Transverse colon (tissue), 4 donors: ENCODE results near the gene ZNF891. TPM values are rescaled to one million over a fixed set of nuclear protein-coding genes. Genes with fewer than 3 reads are reported as not detected.

ENCODE experiments used
- DNase-seq: peaks from one replicate; pipeline ENCODE4 v3.0.0-alpha.2; 2019
- H3K27ac ChIP-seq, 4 donors: fragments of 200-600 bp; sonication (generic); 2 replicates each; pipeline ENCODE4 v1.5.1; 2016 to 2018; ENCODE audit warnings: inconsistent platforms in 4 of 4
- H3K27me3 ChIP-seq: fragments of 200-600 bp; sonication (generic); 2 replicates; pipeline ENCODE4 v1.5.1; 2017; ENCODE audit warnings: inconsistent platforms
- H3K36me3 ChIP-seq, 4 donors: fragments of 200-600 bp; sonication (generic); 2 replicates each; pipeline ENCODE4 v1.5.1; 2017 to 2019; ENCODE audit warnings: inconsistent platforms in 4 of 4
- H3K4me1 ChIP-seq, 4 donors: fragments of 200-600 bp; sonication (generic); 2 replicates each; pipeline ENCODE4 v1.5.1; 2017 to 2020; ENCODE audit warnings: inconsistent platforms in 4 of 4
- H3K4me3 ChIP-seq, 4 donors: fragments of 200-600 bp; sonication (generic); 1 replicate in 1 of 4; 2 replicates in 3 of 4; pipeline versions ENCODE4 v1.5.1 to v1.6.1; 2017 to 2019; ENCODE audit warnings: inconsistent platforms in 4 of 4
- H3K9me3 ChIP-seq, 2 donors: fragments of 200-600 bp; sonication (generic); 2 replicates each; pipeline ENCODE4 v1.5.1; 2017 to 2019; ENCODE audit warnings: inconsistent platforms in 2 of 2
- EP300 ChIP-seq: sonication (generic); formaldehyde crosslinking; IDR thresholded peaks from one replicate; pipeline ENCODE4 v1.6.1; 2017; ENCODE audit warnings: antibody characterized with exemption, low read depth
- POLR2A ChIP-seq: fragments of 450-650 bp; IDR thresholded peaks from one replicate; pipeline ENCODE4 v1.6.1; 2016; ENCODE audit warnings: antibody characterized with exemption, mild to moderate bottlenecking, moderate library complexity
- POLR2AphosphoS5 ChIP-seq, 3 donors: sonication (generic); formaldehyde crosslinking; IDR thresholded peaks; one replicate each; pipeline ENCODE4 v1.6.1; 2016; ENCODE audit warnings: antibody characterized with exemption in 3 of 3
- WGBS, 2 donors: methylation state at CpG; one replicate each; pipeline ENCODE4 v1.1.5; 2018; ENCODE audit warnings: low coverage in 1 of 2; 5-methylcytosine and 5-hydroxymethylcytosine counted together
- in situ Hi-C, 4 donors: fragments of 200-750 bp; cut with MboI; loops; one replicate each; pipeline versions ENCODE4 v1.15.0 to v1.15.1; 2017; ENCODE audit warnings: low sequenced_read_pairs in 3 of 4, low pct_ligation_motif_present in 1 of 4, low pct_unique_long_range_greater_than_20kb in 1 of 4
- intact Hi-C: fragments of 100-400 bp; cut with DNase I; formaldehyde crosslinking; loops from one replicate; pipeline ENCODE4 v1.15.1; 2023; ENCODE audit warnings: low total_unique reads
- total RNA-seq, 4 donors: library from RNA; depleted of rRNA; stranded (reverse); fragments of >200 nt; gene quantifications; one replicate each; pipeline ENCODE4 v1.1.0, GENCODE V29; 2016
- TF ChIP-seq, protein P1 (sequence below), 5 experiments: fragments of 200-600 bp in 3 of 5; fragments of 450-650 bp in 2 of 5; sonication (generic) in 3 of 5; IDR thresholded peaks; 1 replicate in 2 of 5; 2 replicates in 3 of 5; pipeline ENCODE4 v1.5.1; 2016 to 2017; ENCODE audit warnings: antibody characterized with exemption in 5 of 5, inconsistent platforms in 3 of 5, mild to moderate bottlenecking in 2 of 5, moderate library complexity in 1 of 5

ZNF891 gene
- total RNA-seq, 4 donors from 2014 or later = 1.4 to 3.8 (median 1.9) TPM

DNA sequence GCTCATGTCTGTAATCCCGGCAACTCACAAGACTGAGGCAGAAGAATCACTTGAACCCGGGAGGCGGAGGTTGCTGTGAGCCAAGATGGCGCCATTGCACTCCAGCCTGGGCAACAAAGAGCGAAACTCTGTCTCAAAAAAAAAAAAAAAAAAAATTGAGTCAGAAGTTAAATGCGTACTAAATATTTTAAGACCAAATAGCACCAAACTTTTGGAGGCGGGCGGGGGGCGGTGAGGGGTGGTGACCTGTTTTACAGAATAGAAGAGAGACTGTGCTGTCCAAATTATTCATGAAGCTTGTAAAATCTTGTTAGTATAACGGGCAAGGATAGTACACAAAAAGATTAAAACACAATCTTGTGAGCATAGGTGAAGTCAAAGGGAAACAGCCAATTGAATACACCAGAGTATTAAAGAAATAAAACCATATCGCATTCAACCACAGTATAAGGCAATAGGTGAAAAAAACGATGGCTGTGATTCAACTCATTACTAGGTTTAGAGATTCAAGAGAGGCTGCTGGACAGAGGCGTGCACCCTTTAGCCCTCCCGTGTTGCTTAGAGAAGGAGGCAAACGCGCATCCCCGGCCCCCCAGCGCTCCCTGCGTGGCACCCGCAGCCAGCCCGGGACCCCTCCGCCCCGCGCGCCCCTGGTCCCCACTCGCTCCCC, 571 bp downstream of the ZNF891 start:
- peak overlapping the region; percentile 93 to 95 (median 94) for H3K27ac ChIP-seq
- peaks cover 59 to 70% of the 10 kb centered on the region in 2 donors for H3K9me3 ChIP-seq
- TF ChIP-seq POLR2A = no peak
- TF ChIP-seq, protein P1, sequence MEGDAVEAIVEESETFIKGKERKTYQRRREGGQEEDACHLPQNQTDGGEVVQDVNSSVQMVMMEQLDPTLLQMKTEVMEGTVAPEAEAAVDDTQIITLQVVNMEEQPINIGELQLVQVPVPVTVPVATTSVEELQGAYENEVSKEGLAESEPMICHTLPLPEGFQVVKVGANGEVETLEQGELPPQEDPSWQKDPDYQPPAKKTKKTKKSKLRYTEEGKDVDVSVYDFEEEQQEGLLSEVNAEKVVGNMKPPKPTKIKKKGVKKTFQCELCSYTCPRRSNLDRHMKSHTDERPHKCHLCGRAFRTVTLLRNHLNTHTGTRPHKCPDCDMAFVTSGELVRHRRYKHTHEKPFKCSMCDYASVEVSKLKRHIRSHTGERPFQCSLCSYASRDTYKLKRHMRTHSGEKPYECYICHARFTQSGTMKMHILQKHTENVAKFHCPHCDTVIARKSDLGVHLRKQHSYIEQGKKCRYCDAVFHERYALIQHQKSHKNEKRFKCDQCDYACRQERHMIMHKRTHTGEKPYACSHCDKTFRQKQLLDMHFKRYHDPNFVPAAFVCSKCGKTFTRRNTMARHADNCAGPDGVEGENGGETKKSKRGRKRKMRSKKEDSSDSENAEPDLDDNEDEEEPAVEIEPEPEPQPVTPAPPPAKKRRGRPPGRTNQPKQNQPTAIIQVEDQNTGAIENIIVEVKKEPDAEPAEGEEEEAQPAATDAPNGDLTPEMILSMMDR (IDR thresholded peaks at IDR 0.05) = no peak
- no peak for TF ChIP-seq POLR2AphosphoS5 (IDR thresholded peaks at IDR 0.05)
- no peak for TF ChIP-seq EP300
- peak overlapping the region; percentile 55 to 94 (median 68) for H3K4me3 ChIP-seq
- DNase-seq = no peak
- peaks cover 0 to 12% (median 4%) of the 10 kb centered on the region in 4 donors for H3K4me1 ChIP-seq
- in situ Hi-C loops = no loop called here
- no peaks in the 10 kb centered on the region for H3K27me3 ChIP-seq
- intact Hi-C loops = loop anchor here (5.0 kb wide), 1 partner anchor 47 kb away; the partner anchor contains the start of gene ZNF140
- WGBS, 2 donors = 24 to 49% methylated on average over 14 to 23 of the region's 26 CpGs
- H3K36me3 ChIP-seq = peaks cover 0 to 53% (median 17%) of the 10 kb centered on the region in 4 donors

DNA sequence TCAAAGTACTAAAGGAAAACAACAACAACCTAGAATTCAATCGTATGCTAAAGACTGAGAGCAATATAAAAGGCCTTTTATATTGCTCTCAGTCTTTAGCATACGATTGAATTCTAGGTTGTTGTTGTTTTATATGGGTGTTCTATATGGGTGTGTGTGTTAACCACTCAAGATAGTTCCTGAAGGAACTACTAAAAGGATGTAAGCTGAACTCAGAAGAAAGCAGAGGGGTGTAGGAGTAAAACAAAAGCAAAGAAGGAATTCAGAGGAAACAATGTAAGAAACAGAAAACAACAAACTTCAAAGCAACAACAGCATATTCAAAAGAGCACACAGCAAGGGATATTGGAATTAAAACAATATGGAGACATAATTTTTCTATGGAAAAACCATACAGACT, 5.4 kb downstream of the ZNF891 start:
- DNase-seq = no peak
- Histone ChIP-seq H3K4me3 (no peak overlapping the region), H3K27me3 (no peaks in the 10 kb centered on the region), H3K27ac (no peak overlapping the region), H3K36me3 (peaks cover 0 to 84% (median 40%) of the 10 kb centered on the region in 4 donors), H3K4me1 (peaks cover 0 to 6% (median 0%) of the 10 kb centered on the region in 4 donors), H3K9me3 (peaks cover 83 to 95% of the 10 kb centered on the region in 2 donors)
- intact Hi-C loops = no loop called here
- 96 to 99% methylated on average over 2 of the region's 2 CpGs for WGBS, 2 donors
- in situ Hi-C loops = no loop called here
- TF ChIP-seq POLR2A (no peak), EP300 (no peak), POLR2AphosphoS5 (IDR thresholded peaks at IDR 0.05) (no peak)
- TF ChIP-seq, protein P1 (IDR thresholded peaks at IDR 0.05) = no peak

DNA sequence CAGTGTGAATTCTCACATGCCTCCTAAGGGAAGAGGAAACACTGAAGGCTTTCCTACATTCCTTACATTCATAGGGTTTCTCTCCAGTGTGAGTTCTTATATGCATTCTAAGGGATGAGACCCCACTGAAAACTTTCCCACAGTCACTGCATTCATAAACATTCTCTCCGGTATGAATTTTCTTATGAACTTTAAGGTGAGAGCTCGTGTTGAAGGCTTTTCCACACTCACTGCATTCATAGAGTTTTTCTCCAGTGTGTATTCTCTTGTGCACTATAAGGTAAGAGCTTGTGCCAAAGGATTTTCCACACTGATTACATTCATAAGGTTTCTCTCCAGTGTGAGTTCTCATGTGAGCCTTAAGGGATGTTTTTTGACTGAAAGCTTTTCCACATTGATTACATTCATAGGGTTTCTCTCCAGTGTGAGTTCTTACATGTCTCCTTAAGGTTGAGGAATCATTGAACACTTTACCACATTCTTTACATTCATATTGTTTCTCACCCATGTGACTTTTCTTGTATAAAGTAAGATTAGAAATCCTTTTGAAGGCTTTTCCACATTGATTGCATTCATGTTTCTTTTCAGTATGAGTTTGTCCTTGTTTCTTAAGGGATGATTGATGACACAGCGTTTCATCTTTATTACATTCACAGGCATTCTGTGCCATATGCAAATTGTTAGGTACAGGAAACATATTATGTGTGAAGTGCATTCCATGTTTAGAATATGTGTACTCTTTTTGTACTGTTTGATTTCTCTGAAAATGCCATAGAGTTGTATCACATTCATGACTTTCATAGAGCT, 9.5 kb downstream of the ZNF891 start:
- Histone ChIP-seq H3K27ac (no peak overlapping the region), H3K36me3 (peaks cover 0 to 82% (median 37%) of the 10 kb centered on the region in 4 donors), H3K4me1 (no peaks in the 10 kb centered on the region), H3K27me3 (no peaks in the 10 kb centered on the region), H3K4me3 (no peak overlapping the region), H3K9me3 (peaks cover 93 to 100% of the 10 kb centered on the region in 2 donors)
- no peak for DNase-seq
- intact Hi-C loops (no loop called here), in situ Hi-C loops (no loop called here)
- TF ChIP-seq POLR2A (no peak), EP300 (no peak), POLR2AphosphoS5 (IDR thresholded peaks at IDR 0.05) (no peak)
- TF ChIP-seq, protein P1 (IDR thresholded peaks at IDR 0.05) = no peak
- WGBS, 2 donors = 89 to 97% methylated on average over 3 of the region's 3 CpGs

DNA sequence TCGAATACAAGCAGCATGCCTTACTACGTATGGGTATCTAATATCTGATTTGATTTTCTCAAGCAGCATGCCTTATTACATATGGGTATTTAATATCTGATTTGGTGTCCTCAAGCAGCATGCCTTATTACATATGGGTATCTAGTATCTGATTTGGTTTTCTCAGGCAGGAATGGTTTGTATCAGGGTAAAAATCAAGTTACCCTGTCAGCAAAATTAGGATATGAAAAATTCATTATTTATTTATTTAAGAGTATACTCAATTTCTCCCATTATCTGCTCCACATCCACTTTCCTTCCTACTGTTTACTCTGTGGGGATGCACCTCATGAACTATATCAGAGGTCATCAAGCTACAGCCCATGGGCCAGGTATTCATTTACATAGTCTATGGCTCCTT, 21.9 kb downstream of the ZNF891 start:
- Histone ChIP-seq H3K27me3 (no peaks in the 10 kb centered on the region), H3K27ac (no peak overlapping the region), H3K4me1 (no peaks in the 10 kb centered on the region), H3K9me3 (peaks cover 98 to 100% of the 10 kb centered on the region in 2 donors), H3K36me3 (peaks cover 2 to 49% (median 30%) of the 10 kb centered on the region in 4 donors), H3K4me3 (no peak overlapping the region)
- WGBS, 2 donors = 95% methylated on average over 2 of the region's 2 CpGs; no CpG with 5 or more reads in 1 of the 2 donors
- TF ChIP-seq EP300 = no peak
- no peak for TF ChIP-seq POLR2A
- TF ChIP-seq, protein P1 (IDR thresholded peaks at IDR 0.05) = no peak
- TF ChIP-seq POLR2AphosphoS5 (IDR thresholded peaks at IDR 0.05) = no peak
- DNase-seq = no peak
- intact Hi-C loops (no loop called here), in situ Hi-C loops (no loop called here)
